Stomach (tissue), 9 donors: ENCODE measurements around the gene CENPL. TPM values are rescaled to one million over a fixed set of nuclear protein-coding genes. Genes with fewer than 3 reads are reported as not detected.

ENCODE experiments used
- DNase-seq, 2 donors: peaks; one replicate each; pipeline versions ENCODE4 v3.0.0 to v3.0.0-alpha.2; 2013 to 2019
- H3K27ac ChIP-seq, 5 donors: fragments of 200-600 bp in 4 of 5; sonication (generic) in 4 of 5; one replicate each; pipeline ENCODE4 v1.5.1; 2013 to 2019; ENCODE audit warnings: mild to moderate bottlenecking in 1 of 5, moderate library complexity in 1 of 5
- H3K27me3 ChIP-seq, 3 donors: fragments of 200-600 bp; sonication (generic); one replicate each; pipeline ENCODE4 v1.5.1; 2017 to 2019; ENCODE audit warnings: mixed run types in 1 of 3
- H3K36me3 ChIP-seq, 4 donors: fragments of 200-600 bp; sonication (generic); 1 replicate in 3 of 4; 2 replicates in 1 of 4; pipeline ENCODE4 v1.5.1; 2016 to 2019
- H3K4me1 ChIP-seq, 4 donors: fragments of 200-600 bp; sonication (generic); one replicate each; pipeline ENCODE4 v1.5.1; 2016 to 2019
- H3K4me3 ChIP-seq, 4 donors: fragments of 200-600 bp; sonication (generic) in 3 of 4; one replicate each; pipeline ENCODE4 v1.5.1; 2016 to 2019; ENCODE audit warnings: mild to moderate bottlenecking in 1 of 4
- H3K9me3 ChIP-seq, 4 donors: fragments of 200-600 bp; sonication (generic); one replicate each; pipeline ENCODE4 v1.5.1; 2016 to 2019
- EP300 ChIP-seq: sonication (generic); formaldehyde crosslinking; IDR thresholded peaks from one replicate; pipeline ENCODE4 v1.6.1; 2017; ENCODE audit warnings: antibody characterized with exemption
- POLR2A ChIP-seq, 4 donors: fragments of 450-650 bp; IDR thresholded peaks; one replicate each; pipeline ENCODE4 v1.6.1; 2016; ENCODE audit warnings: antibody characterized with exemption in 4 of 4, control low read depth in 2 of 4, mild to moderate bottlenecking in 1 of 4, moderate library complexity in 1 of 4
- POLR2AphosphoS5 ChIP-seq, 3 donors: sonication (generic); formaldehyde crosslinking; IDR thresholded peaks; one replicate each; pipeline ENCODE4 v1.6.1; 2016; ENCODE audit warnings: antibody characterized with exemption in 3 of 3
- WGBS, 5 donors: extraction: QIAGEN DNeasy Blood & Tissue Kit in 3 of 5; methylation state at CpG; one replicate each; pipeline versions ENCODE4 v1.1.5 to v1.1.7; 2013 to 2018; 5-methylcytosine and 5-hydroxymethylcytosine counted together
- intact Hi-C: fragments of 100-400 bp; cut with DNase I; formaldehyde crosslinking; loops from one replicate; pipeline ENCODE4 v1.15.1; 2023; ENCODE audit warnings: low total_unique reads
- polyA plus RNA-seq, 3 donors: library from polyadenylated mRNA; stranded (reverse); fragments of 200-250 nt; gene quantifications; one replicate each; pipeline ENCODE4 v1.2.3, GENCODE V29; 2013
- small RNA-seq, 4 donors: library from RNA; depleted of rRNA; stranded (forward); fragments of <200 nt; gene quantifications; one replicate each; pipeline ENCODE3, GENCODE V24; 2016
- total RNA-seq, 5 donors: library from RNA; depleted of rRNA; stranded (reverse); fragments of >200 nt; gene quantifications; one replicate each; pipeline versions ENCODE4 v1.1.0 to v1.2.3, GENCODE V29; 2014 to 2016
- TF ChIP-seq, protein P1 (sequence below), 7 experiments: fragments of 450-650 bp in 4 of 7; fragments of 200-600 bp in 3 of 7; sonication (generic) in 3 of 7; IDR thresholded peaks; one replicate each; pipeline ENCODE4 v1.5.1; 2016 to 2019; ENCODE audit warnings: antibody characterized with exemption in 7 of 7, control low read depth in 2 of 7, mild to moderate bottlenecking in 1 of 7
- donor health status: healthy with polysubstance abuse.
- donor health status: Bipolar disorder and iron deficiency.
- donor health status: healthy.

The CENPL gene
- total and polyA plus RNA-seq, 8 donors = 0.45 to 14.1 (median 3.3) TPM

DNA sequence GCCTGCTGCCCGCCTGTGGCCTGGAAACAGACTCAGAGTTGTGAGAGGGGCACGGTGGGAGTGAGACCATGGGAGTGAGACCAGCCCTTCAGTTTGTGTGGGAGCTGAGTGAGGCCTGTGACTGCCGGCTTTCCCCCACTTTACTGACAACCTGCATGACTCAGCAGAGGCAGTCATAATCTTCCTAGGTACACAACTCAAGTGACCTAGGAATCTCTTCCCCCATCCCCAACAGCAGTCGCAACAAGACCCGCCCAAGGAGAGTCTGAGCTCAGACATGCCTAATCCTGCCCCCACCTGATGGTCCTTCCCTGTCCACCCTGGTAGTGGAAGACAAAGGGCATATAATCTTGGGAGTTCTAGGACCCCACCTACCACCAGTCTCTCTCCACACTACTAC lies 65.7 kb downstream of the CENPL start:
- intact Hi-C loops = no loop called here
- Histone ChIP-seq H3K4me3 (no peak overlapping the region), H3K27ac (no peak overlapping the region), H3K9me3 (peaks cover 0 to 11% (median 2%) of the 10 kb centered on the region in 4 donors), H3K36me3 (peaks cover 39 to 61% (median 56%) of the 10 kb centered on the region in 4 donors), H3K27me3 (no peaks in the 10 kb centered on the region), H3K4me1 (no peaks in the 10 kb centered on the region)
- no peak for DNase-seq
- no peak for TF ChIP-seq EP300
- 97 to 100% (median 99%) methylated on average over 5 of the region's 5 CpGs for WGBS, 5 donors

DNA sequence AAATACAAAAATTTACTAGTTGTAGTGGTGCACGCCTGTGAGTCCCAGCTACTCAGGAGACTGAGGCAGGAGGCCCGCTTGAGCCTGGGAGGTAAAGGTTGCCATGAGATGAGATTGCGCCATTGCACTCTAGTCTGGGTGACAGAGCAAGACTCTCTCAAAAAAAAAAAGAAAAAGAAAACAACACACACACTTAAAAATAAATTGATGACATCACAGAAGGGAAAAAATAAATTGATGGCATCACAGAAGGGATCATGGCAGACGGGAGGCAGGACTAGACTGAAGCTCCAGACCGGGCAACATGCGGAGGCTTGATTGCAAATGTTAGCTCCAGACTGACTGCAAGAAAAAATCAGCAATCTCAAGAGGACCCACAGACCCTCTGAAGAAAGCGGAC lies 66.6 kb downstream of the CENPL start:
- intact Hi-C loops = no loop called here
- TF ChIP-seq, protein P1, sequence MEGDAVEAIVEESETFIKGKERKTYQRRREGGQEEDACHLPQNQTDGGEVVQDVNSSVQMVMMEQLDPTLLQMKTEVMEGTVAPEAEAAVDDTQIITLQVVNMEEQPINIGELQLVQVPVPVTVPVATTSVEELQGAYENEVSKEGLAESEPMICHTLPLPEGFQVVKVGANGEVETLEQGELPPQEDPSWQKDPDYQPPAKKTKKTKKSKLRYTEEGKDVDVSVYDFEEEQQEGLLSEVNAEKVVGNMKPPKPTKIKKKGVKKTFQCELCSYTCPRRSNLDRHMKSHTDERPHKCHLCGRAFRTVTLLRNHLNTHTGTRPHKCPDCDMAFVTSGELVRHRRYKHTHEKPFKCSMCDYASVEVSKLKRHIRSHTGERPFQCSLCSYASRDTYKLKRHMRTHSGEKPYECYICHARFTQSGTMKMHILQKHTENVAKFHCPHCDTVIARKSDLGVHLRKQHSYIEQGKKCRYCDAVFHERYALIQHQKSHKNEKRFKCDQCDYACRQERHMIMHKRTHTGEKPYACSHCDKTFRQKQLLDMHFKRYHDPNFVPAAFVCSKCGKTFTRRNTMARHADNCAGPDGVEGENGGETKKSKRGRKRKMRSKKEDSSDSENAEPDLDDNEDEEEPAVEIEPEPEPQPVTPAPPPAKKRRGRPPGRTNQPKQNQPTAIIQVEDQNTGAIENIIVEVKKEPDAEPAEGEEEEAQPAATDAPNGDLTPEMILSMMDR (IDR thresholded peaks at IDR 0.05) = no peak
- TF ChIP-seq POLR2AphosphoS5 (IDR thresholded peaks at IDR 0.05) (no peak), POLR2A (IDR thresholded peaks at IDR 0.05) (no peak), EP300 (no peak)
- H3K4me1 ChIP-seq = no peaks in the 10 kb centered on the region
- no peak for DNase-seq
- no peaks in the 10 kb centered on the region for H3K27me3 ChIP-seq
- 97 to 99% (median 99%) methylated on average over 7 of the region's 7 CpGs for WGBS, 5 donors
- peaks cover 41 to 70% (median 64%) of the 10 kb centered on the region in 4 donors for H3K36me3 ChIP-seq
- H3K4me3 ChIP-seq = no peak overlapping the region
- no peak overlapping the region for H3K27ac ChIP-seq
- peaks cover 0 to 8% (median 0%) of the 10 kb centered on the region in 4 donors for H3K9me3 ChIP-seq

DNA sequence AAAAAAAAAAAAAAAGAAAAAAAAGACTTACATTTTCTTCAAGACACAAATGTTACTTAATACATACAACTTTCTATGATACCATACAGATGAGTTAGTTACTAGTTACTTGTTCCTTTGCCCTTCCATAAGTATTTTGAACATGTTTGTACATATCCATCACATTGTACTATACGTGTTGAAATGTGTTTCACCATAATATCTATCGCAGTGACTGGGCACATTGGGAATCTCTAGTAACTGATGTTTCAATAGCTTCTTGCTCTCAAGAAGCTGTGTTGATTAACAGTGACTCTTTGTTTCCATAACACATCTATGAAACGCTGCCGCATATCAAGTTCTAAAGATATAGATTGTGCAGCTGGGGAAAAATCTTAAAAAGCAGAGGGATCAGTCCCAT lies 67.0 kb downstream of the CENPL start:
- intact Hi-C loops = no loop called here
- Histone ChIP-seq H3K4me3 (no peak overlapping the region), H3K36me3 (peaks cover 45 to 74% (median 69%) of the 10 kb centered on the region in 4 donors), H3K9me3 (peaks cover 0 to 3% (median 0%) of the 10 kb centered on the region in 4 donors), H3K27me3 (no peaks in the 10 kb centered on the region), H3K4me1 (no peaks in the 10 kb centered on the region), H3K27ac (no peak overlapping the region)
- DNase-seq = no peak
- WGBS, 5 donors = 97 to 100% (median 99%) methylated on average over 4 of the region's 4 CpGs
- TF ChIP-seq, protein P1 (IDR thresholded peaks at IDR 0.05) = no peak
- TF ChIP-seq POLR2AphosphoS5 (IDR thresholded peaks at IDR 0.05) = no peak
- TF ChIP-seq EP300 = no peak

GRCh38 chr1:173753830-173754229 lies 70.9 kb downstream of the CENPL start:
- H3K4me3 ChIP-seq = no peak overlapping the region
- TF ChIP-seq EP300 (no peak), POLR2A (IDR thresholded peaks at IDR 0.05) (no peak), POLR2AphosphoS5 (IDR thresholded peaks at IDR 0.05) (no peak)
- TF ChIP-seq, protein P1 (IDR thresholded peaks at IDR 0.05) = no peak
- no peak overlapping the region for H3K27ac ChIP-seq
- H3K36me3 ChIP-seq = peaks cover 46 to 81% (median 72%) of the 10 kb centered on the region in 4 donors
- intact Hi-C loops = no loop called here
- H3K9me3 ChIP-seq = no peaks in the 10 kb centered on the region
- no peaks in the 10 kb centered on the region for H3K27me3 ChIP-seq
- peak in 1 of 2 donors; percentile 9 for DNase-seq
- no peaks in the 10 kb centered on the region for H3K4me1 ChIP-seq

Small RNA genes within 50 kb of the gene (small RNA-seq; reads per million reads assigned to genes)
- gene RF00019 = 0 reads per million in 4 donors

Other genes with a start within 250 kb of the CENPL start
- gene SLC9C2, start 221.8 kb downstream of the CENPL start, total RNA-seq = 1 to 10 TPM in 1 of 5 donors, not detected in 4; 2.6 TPM
- gene SLC9C2, start 221.8 kb downstream of the CENPL start, polyA plus RNA-seq = not detected
- gene TEX50, start 189.5 kb downstream of the CENPL start, total RNA-seq = not detected
- not detected for gene TEX50, start 189.5 kb downstream of the CENPL start, polyA plus RNA-seq
- gene ANKRD45, start 155.0 kb downstream of the CENPL start, total RNA-seq = not detected
- gene ANKRD45, start 155.0 kb downstream of the CENPL start, polyA plus RNA-seq = under 1 TPM in 2 of 3 donors, not detected in 1; 0.15 to 0.19 TPM
- gene KLHL20, start 109.9 kb downstream of the CENPL start, total RNA-seq = 10 to 100 TPM in 3 of 5 donors, 1 to 10 TPM in 2; 2.6 to 30.7 (median 10.7) TPM
- gene KLHL20, start 109.9 kb downstream of the CENPL start, polyA plus RNA-seq = 10 to 100 TPM in 1 of 3 donors, 1 to 10 TPM in 2; 4.6 to 11.0 (median 8.2) TPM
- gene DARS2, start 210 bp downstream of the CENPL start, total RNA-seq = 10 to 100 TPM in 4 of 5 donors, 1 to 10 TPM in 1; 3.1 to 36.8 (median 20.3) TPM
- gene DARS2, start 210 bp downstream of the CENPL start, polyA plus RNA-seq = 1 to 10 TPM; 4.8 to 5.4 (median 4.9) TPM
- 100 to 1,000 TPM; 256 to 453 (median 353) TPM for gene GAS5, start 43.1 kb upstream of the CENPL start, total RNA-seq
- gene GAS5, start 43.1 kb upstream of the CENPL start, polyA plus RNA-seq = 1,000 to 10,000 TPM in 1 of 3 donors, 100 to 1,000 TPM in 2; 712 to 1,014 (median 897) TPM
- 10 to 100 TPM in 4 of 5 donors, under 1 TPM in 1; 0.29 to 62.9 (median 17.2) TPM for gene ZBTB37, start 43.5 kb upstream of the CENPL start, total RNA-seq
- gene ZBTB37, start 43.5 kb upstream of the CENPL start, polyA plus RNA-seq = under 1 TPM; 0.37 to 0.61 (median 0.55) TPM
- gene SERPINC1, start 92.4 kb upstream of the CENPL start, total RNA-seq = under 1 TPM in 2 of 5 donors, not detected in 3; 0.18 to 0.89 TPM
- under 1 TPM in 1 of 3 donors, not detected in 2; 0.20 TPM for gene SERPINC1, start 92.4 kb upstream of the CENPL start, polyA plus RNA-seq
- gene RC3H1, start 197.5 kb upstream of the CENPL start, total RNA-seq = 10 to 100 TPM in 4 of 5 donors, 1 to 10 TPM in 1; 7.2 to 49.0 (median 17.0) TPM
- gene RC3H1, start 197.5 kb upstream of the CENPL start, polyA plus RNA-seq = 1 to 10 TPM; 2.9 to 4.0 (median 3.0) TPM